Heart left ventricle (tissue), 16 donors: ENCODE results near the gene KCTD5. TPM values are rescaled to one million over a fixed set of nuclear protein-coding genes. Genes with fewer than 3 reads are reported as not detected.

Experiments
- ATAC-seq, 4 donors: fragments of 200-7000 bp; cut with Tn5 transposase; one replicate each; pipeline ENCODE4 v1.9.1; 2020 to 2022; ENCODE audit warnings: moderate library complexity in 4 of 4, mild to moderate bottlenecking in 3 of 4, moderate number of reproducible peaks in 1 of 4
- DNase-seq, 5 donors: peaks; one replicate each; pipeline ENCODE4 v3.0.0-alpha.2; 2020
- H3K27ac ChIP-seq, 12 donors: fragments of 200-600 bp; sonication (generic) in 4 of 12; one replicate each; pipeline versions ENCODE4 v1.5.0 to v1.8.0; 2016 to 2022; ENCODE audit warnings: mild to moderate bottlenecking in 2 of 12
- H3K27me3 ChIP-seq, 9 donors: fragments of 200-600 bp; sonication (generic) in 2 of 9; one replicate each; pipeline versions ENCODE4 v1.5.1 to v1.8.0; 2016 to 2022; ENCODE audit warnings: mild to moderate bottlenecking in 3 of 9
- H3K36me3 ChIP-seq, 9 donors: fragments of 200-600 bp; sonication (generic) in 2 of 9; one replicate each; pipeline versions ENCODE4 v1.5.0 to v1.8.0; 2018 to 2022; ENCODE audit warnings: mild to moderate bottlenecking in 2 of 9
- H3K4me1 ChIP-seq, 12 donors: fragments of 200-600 bp; sonication (generic) in 4 of 12; one replicate each; pipeline versions ENCODE4 v1.5.0 to v1.8.0; 2016 to 2022; ENCODE audit warnings: mild to moderate bottlenecking in 3 of 12
- H3K4me3 ChIP-seq, 12 donors: fragments of 200-600 bp; sonication (generic) in 4 of 12; one replicate each; pipeline versions ENCODE4 v1.5.0 to v1.8.0; 2017 to 2022; ENCODE audit warnings: mild to moderate bottlenecking in 9 of 12, moderate library complexity in 4 of 12
- H3K9me3 ChIP-seq, 12 donors: fragments of 200-600 bp; sonication (generic) in 4 of 12; one replicate each; pipeline versions ENCODE4 v1.5.0 to v1.8.0; 2016 to 2022; ENCODE audit warnings: mild to moderate bottlenecking in 1 of 12
- CTCF ChIP-seq, 12 donors: fragments of 200-600 bp; sonication (generic) in 4 of 12; IDR thresholded peaks; one replicate each; pipeline versions ENCODE4 v1.5.0 to v1.8.0; 2018 to 2022; ENCODE audit warnings: antibody characterized with exemption in 12 of 12, mild to moderate bottlenecking in 5 of 12
- POLR2A ChIP-seq, 2 donors: fragments of 450-650 bp; IDR thresholded peaks; one replicate each; pipeline ENCODE4 v1.6.1; 2017; ENCODE audit warnings: antibody characterized with exemption in 2 of 2, mild to moderate bottlenecking in 2 of 2, moderate library complexity in 2 of 2
- WGBS, 4 donors: extraction: QIAGEN DNeasy Blood & Tissue Kit in 2 of 4; methylation state at CpG; one replicate each; pipeline versions ENCODE4 v1.1.5 to v1.1.7; 2013 to 2018; 5-methylcytosine and 5-hydroxymethylcytosine counted together
- intact Hi-C, 10 donors: fragments of 100-400 bp; cut with DNase I; formaldehyde crosslinking; loops; one replicate each; pipeline versions ENCODE4 v1.11.1 to v1.14.2; 2022
- polyA plus RNA-seq, 2 donors: library from polyadenylated mRNA; stranded (reverse); fragments of 200-250 nt; gene quantifications; one replicate each; pipeline ENCODE4 v1.2.3, GENCODE V29; 2013
- total RNA-seq, 9 donors: library from RNA; depleted of rRNA in 2 of 9; stranded (reverse); fragments of >200 nt in 2 of 9; fragmentation: NEBNext Ultra II Directional in 3 of 9; extraction: Animal tissue kit (Norgen Biotek cat#: 25700) in 3 of 9; gene quantifications; one replicate each; pipeline versions ENCODE4 v1.1.0 to v1.2.4, GENCODE V29; 2016 to 2023
- donor health status: ischemic (EF 13 %, LVEDD 7.1; RV severe dilation, severe dysfunction).
- donor health status: healthy with polysubstance abuse.
- donor health status: DM: no; HTN: yes; CAD: no.
- donor health status: DM: no; HTN: no; CAD: no.
- donor health status: ischemic (EF 25% LVEDD 6.9; RV normal size, moderate dysfunction).
- donor health status: ischemic (EF 25% LVEDD 5.7; RV mildly dilated, moderate dysfunction).
- donor health status: healthy.
- donor health status: DM: yes; HTN: yes; CAD: no.
- donor health status: ischemic (EF 35%, LVEDD 5.7; RV mildly dilated, moderate dysfunction).
- donor health status: nonischemic (EF 11% LVEDD 7.7; RV severe dilation, severe dysfunction).
- donor health status: DM: yes; HTN: yes; CAD: no.
- donor health status: PGD.
- donor health status: ischemic (EF 29% LVEDD 5.4; RV normal size, mild dysfunction).
- donor health status: nonischemic (EF 23%, LVEDD 6.1; RV moderate dilation, normal function).

KCTD5 gene
- total and polyA plus RNA-seq, 11 donors: 6.2 to 24.3 (median 11.1) TPM

GRCh38 chr16:2690852-2691251, 8.5 kb downstream of the KCTD5 start:
- no peak overlapping the region for H3K4me3 ChIP-seq
- peak overlapping the region in 6 of 12 donors; percentile 68 to 91 (median 80) for H3K27ac ChIP-seq
- H3K27me3 ChIP-seq: no peaks in the 10 kb centered on the region
- TF ChIP-seq POLR2A (IDR thresholded peaks at IDR 0.05): no peak
- TF ChIP-seq CTCF (IDR thresholded peaks at IDR 0.05): no peak
- peaks cover 0 to 49% (median 34%) of the 10 kb centered on the region in 12 donors for H3K4me1 ChIP-seq
- no peak for ATAC-seq
- H3K36me3 ChIP-seq: peaks cover 0 to 25% (median 3%) of the 10 kb centered on the region in 9 donors
- H3K9me3 ChIP-seq: no peaks in the 10 kb centered on the region
- intact Hi-C loops: loop anchor here in 1 of 10 donors (10.0 kb wide), 1 partner anchor 64 kb away; the partner anchor contains the start of gene SRRM2
- DNase-seq: peak in 1 of 5 donors; percentile 20
- WGBS, 4 donors: 93 to 97% (median 95%) methylated on average over 11 of the region's 11 CpGs

- Histone ChIP-seq H3K36me3 (peaks cover 0 to 27% (median 3%) of the 10 kb centered on the region in 9 donors), H3K4me3 (peak overlapping the region in 7 of 12 donors; percentile 0 to 40 (median 24)), H3K4me1 (peaks cover 0 to 49% (median 34%) of the 10 kb centered on the region in 12 donors), H3K27ac (peak overlapping the region; percentile 64 to 91 (median 78)), H3K9me3 (no peaks in the 10 kb centered on the region), H3K27me3 (no peaks in the 10 kb centered on the region)
- intact Hi-C loops: loop anchor here in 1 of 10 donors (10.0 kb wide), 1 partner anchor 63 kb away; the partner anchor contains the start of gene SRRM2
- no peak for TF ChIP-seq POLR2A (IDR thresholded peaks at IDR 0.05)
- TF ChIP-seq CTCF (IDR thresholded peaks at IDR 0.05): no peak
- ATAC-seq (peak; percentile 54 to 66 (median 59)), DNase-seq (peak in 4 of 5 donors; percentile 55 to 81 (median 74))
- 74 to 77% (median 76%) methylated on average over 22 to 29 of the region's 29 CpGs for WGBS, 4 donors
Measured at GRCh38 chr16:2691491-2692248, 9.3 kb downstream of the KCTD5 start.

- Histone ChIP-seq H3K27me3 (no peaks in the 10 kb centered on the region), H3K27ac (peak overlapping the region; percentile 64 to 91 (median 78)), H3K9me3 (no peaks in the 10 kb centered on the region), H3K4me3 (peak overlapping the region in 8 of 12 donors; percentile 0 to 40 (median 26)), H3K4me1 (peaks cover 0 to 42% (median 34%) of the 10 kb centered on the region in 12 donors), H3K36me3 (peaks cover 0 to 34% (median 9%) of the 10 kb centered on the region in 9 donors)
- WGBS, 4 donors: 43 to 68% (median 51%) methylated on average over 12 to 14 of the region's 14 CpGs
- intact Hi-C loops: loop anchor here in 1 of 10 donors (10.0 kb wide), 1 partner anchor 62 kb away; the partner anchor contains the start of gene SRRM2
- ATAC-seq: peak; percentile 61 to 88 (median 75)
- DNase-seq: peak; percentile 59 to 78 (median 64)
- no peak for TF ChIP-seq POLR2A (IDR thresholded peaks at IDR 0.05)
- peak in 1 of 12 donors; percentile 9 for TF ChIP-seq CTCF (IDR thresholded peaks at IDR 0.05)
Measured at GRCh38 chr16:2692251-2692947, 10.1 kb downstream of the KCTD5 start.
